Measurements from ENCODE around the gene NXT2. TPM values are rescaled to one million over a fixed set of nuclear protein-coding genes. Genes with fewer than 3 reads are reported as not detected.

Gene NXT2
- total and polyA plus RNA-seq, 7 donors, result 2.4 to 11.4 (median 3.6) TPM

DNA sequence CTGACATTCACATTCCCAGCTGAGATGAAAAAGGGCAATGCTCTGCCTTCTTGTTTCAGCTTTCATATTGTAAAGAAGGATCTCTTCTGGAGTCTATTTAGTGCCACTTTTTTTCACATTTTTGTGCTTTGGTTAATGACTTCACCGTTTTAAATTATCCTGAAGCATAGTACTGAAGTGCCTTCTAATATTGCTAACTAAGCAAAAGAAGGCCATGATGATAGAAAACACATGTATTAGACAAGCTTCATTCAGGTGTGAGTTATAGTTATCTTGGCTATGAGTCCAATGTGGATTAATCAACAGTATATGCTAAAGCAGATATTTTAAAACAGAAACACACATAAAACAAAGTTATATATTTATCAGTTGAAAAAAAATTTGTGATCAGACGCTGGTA, 40.4 kb downstream of the NXT2 start:
- DNase-seq, result no peak
- H3K27ac ChIP-seq, result no peak overlapping the region
- H3K9me3 ChIP-seq, result no peaks in the 10 kb centered on the region
- H3K4me1 ChIP-seq, result no peaks in the 10 kb centered on the region
- TF ChIP-seq POLR2A (IDR thresholded peaks at IDR 0.05), result no peak
- no peak for TF ChIP-seq EP300 (IDR thresholded peaks at IDR 0.05)
- no peak for TF ChIP-seq POLR2AphosphoS5 (IDR thresholded peaks at IDR 0.05)
- TF ChIP-seq, protein P1, sequence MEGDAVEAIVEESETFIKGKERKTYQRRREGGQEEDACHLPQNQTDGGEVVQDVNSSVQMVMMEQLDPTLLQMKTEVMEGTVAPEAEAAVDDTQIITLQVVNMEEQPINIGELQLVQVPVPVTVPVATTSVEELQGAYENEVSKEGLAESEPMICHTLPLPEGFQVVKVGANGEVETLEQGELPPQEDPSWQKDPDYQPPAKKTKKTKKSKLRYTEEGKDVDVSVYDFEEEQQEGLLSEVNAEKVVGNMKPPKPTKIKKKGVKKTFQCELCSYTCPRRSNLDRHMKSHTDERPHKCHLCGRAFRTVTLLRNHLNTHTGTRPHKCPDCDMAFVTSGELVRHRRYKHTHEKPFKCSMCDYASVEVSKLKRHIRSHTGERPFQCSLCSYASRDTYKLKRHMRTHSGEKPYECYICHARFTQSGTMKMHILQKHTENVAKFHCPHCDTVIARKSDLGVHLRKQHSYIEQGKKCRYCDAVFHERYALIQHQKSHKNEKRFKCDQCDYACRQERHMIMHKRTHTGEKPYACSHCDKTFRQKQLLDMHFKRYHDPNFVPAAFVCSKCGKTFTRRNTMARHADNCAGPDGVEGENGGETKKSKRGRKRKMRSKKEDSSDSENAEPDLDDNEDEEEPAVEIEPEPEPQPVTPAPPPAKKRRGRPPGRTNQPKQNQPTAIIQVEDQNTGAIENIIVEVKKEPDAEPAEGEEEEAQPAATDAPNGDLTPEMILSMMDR (IDR thresholded peaks at IDR 0.05), result no peak
- intact Hi-C loops (cut with DNase I), result no loop called here
- H3K36me3 ChIP-seq, result no peaks in the 10 kb centered on the region
- H3K4me3 ChIP-seq, result no peak overlapping the region
- 86 to 93% methylated on average over 2 of the region's 2 CpGs for WGBS, 2 donors
- no peaks in the 10 kb centered on the region for H3K27me3 ChIP-seq

DNA sequence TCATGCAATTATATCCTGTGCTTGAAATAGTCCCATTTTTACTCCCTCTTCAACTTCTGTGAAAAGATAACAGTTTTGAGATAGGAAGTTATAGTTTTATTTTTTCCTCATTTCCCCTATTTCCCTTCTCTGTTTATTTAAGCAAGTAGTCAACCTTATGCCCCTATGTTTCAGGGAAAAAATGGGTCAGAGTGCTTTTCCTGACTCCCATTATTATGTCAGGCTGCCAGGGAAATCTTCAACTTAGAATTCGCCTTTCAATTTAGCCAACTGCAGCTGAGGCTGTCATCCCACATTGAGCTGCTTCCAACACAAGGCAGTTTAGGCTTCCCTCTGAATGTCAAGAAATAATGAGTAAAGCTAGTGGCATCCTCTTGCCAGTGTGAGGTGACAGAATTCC, 42.3 kb downstream of the NXT2 start:
- no peaks in the 10 kb centered on the region for H3K4me1 ChIP-seq
- no peak for TF ChIP-seq POLR2AphosphoS5 (IDR thresholded peaks at IDR 0.05)
- TF ChIP-seq, protein P1 (IDR thresholded peaks at IDR 0.05), result no peak
- no peak for TF ChIP-seq POLR2A (IDR thresholded peaks at IDR 0.05)
- no peak for TF ChIP-seq EP300 (IDR thresholded peaks at IDR 0.05)
- H3K9me3 ChIP-seq, result no peaks in the 10 kb centered on the region
- H3K36me3 ChIP-seq, result no peaks in the 10 kb centered on the region
- no peaks in the 10 kb centered on the region for H3K27me3 ChIP-seq
- 76 to 82% methylated on average over 1 of the region's 1 CpG for WGBS, 2 donors
- DNase-seq, result no peak
- no peak overlapping the region for H3K27ac ChIP-seq
- intact Hi-C loops (cut with DNase I), result no loop called here
- H3K4me3 ChIP-seq, result no peak overlapping the region

DNA sequence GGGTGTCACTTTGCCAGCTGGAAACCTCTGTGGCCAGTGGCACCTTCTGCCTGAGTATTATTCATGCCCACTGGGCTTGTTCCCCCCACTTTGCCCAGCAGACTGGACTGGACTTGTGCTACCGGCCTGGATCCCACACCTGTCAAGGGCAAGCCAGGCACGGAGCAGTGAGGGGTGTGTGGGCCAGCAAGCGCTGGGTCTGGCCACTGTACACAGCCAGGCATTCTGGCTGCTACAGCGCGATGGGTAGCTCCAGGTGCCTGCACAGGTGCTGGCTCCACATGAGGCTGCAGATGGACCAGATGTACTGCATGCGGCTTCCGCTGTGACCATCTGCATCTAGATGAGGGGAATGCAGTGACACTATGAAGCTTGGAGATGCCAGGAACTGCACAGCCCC, 48.8 kb downstream of the NXT2 start:
- WGBS, 2 donors, result 92 to 93% methylated on average over 7 of the region's 7 CpGs
- no peak overlapping the region for H3K4me3 ChIP-seq
- DNase-seq, result no peak
- TF ChIP-seq, protein P1 (IDR thresholded peaks at IDR 0.05), result no peak
- TF ChIP-seq EP300 (IDR thresholded peaks at IDR 0.05) (no peak), POLR2A (IDR thresholded peaks at IDR 0.05) (no peak), POLR2AphosphoS5 (IDR thresholded peaks at IDR 0.05) (no peak)
- no peaks in the 10 kb centered on the region for H3K27me3 ChIP-seq
- H3K4me1 ChIP-seq, result no peaks in the 10 kb centered on the region
- intact Hi-C loops (cut with DNase I), result no loop called here
- no peaks in the 10 kb centered on the region for H3K36me3 ChIP-seq
- no peak overlapping the region for H3K27ac ChIP-seq
- H3K9me3 ChIP-seq, result no peaks in the 10 kb centered on the region

DNA sequence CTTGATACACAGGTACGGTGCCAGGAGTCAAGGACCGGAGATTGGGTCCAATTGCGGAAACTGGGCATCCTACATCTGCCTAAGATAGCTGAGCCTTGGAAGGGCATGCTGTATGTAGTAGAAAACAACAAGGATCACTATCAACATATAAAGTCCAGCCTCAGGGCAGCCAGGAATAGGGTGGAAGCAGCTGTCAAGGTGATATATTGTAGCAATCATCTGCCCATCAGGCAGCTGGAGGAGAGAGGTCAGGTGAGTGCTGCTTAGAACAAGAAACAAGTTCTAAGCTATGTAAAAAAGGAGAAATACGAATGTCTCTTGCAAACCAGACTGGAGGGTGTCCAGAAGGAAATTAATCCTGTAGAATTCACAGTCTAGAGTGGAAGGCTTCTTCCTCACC, 53.5 kb downstream of the NXT2 start:
- 70 to 81% methylated on average over 4 of the region's 4 CpGs for WGBS, 2 donors
- Histone ChIP-seq H3K9me3 (no peaks in the 10 kb centered on the region), H3K4me1 (no peaks in the 10 kb centered on the region), H3K27ac (no peak overlapping the region), H3K36me3 (no peaks in the 10 kb centered on the region), H3K27me3 (no peaks in the 10 kb centered on the region), H3K4me3 (no peak overlapping the region)
- TF ChIP-seq EP300 (IDR thresholded peaks at IDR 0.05) (no peak), POLR2A (IDR thresholded peaks at IDR 0.05) (no peak)
- TF ChIP-seq, protein P1 (IDR thresholded peaks at IDR 0.05), result no peak
- DNase-seq, result no peak
- intact Hi-C loops (cut with DNase I), result no loop called here

Other genes with a start within 250 kb of the NXT2 start
- gene GUCY2F, start 54.8 kb upstream of the NXT2 start, total RNA-seq, result under 1 TPM in 1 of 4 donors, not detected in 3; 0.28 TPM
- gene GUCY2F, start 54.8 kb upstream of the NXT2 start, polyA plus RNA-seq, result not detected
- gene KCNE5, start 88.3 kb downstream of the NXT2 start, total RNA-seq, result under 1 TPM in 1 of 4 donors, not detected in 3; 0.33 TPM
- gene KCNE5, start 88.3 kb downstream of the NXT2 start, polyA plus RNA-seq, result not detected
- 10 to 100 TPM; 31.3 to 45.3 (median 39.6) TPM for gene ACSL4, start 196.4 kb downstream of the NXT2 start, total RNA-seq
- gene ACSL4, start 196.4 kb downstream of the NXT2 start, polyA plus RNA-seq, result 10 to 100 TPM in 1 of 3 donors, 1 to 10 TPM in 2; 6.9 to 11.5 (median 7.2) TPM

All from sigmoid colon (tissue), 7 donors.